GM19025 (cell line): ENCODE measurements around the gene GMPPA.
A peak's percentile ranks its signal among the peaks of the same experiment; 100 is the strongest.

Source experiments
- ATAC-seq: cut with Tn5 transposase; IDR thresholded peaks from one replicate; pipeline ENCODE4 v1.9.1; 2021; ENCODE audit warnings: mild to moderate bottlenecking, low read depth, moderate library complexity; ENCODE audit not compliant: unreplicated experiment

Gene GMPPA

DNA sequence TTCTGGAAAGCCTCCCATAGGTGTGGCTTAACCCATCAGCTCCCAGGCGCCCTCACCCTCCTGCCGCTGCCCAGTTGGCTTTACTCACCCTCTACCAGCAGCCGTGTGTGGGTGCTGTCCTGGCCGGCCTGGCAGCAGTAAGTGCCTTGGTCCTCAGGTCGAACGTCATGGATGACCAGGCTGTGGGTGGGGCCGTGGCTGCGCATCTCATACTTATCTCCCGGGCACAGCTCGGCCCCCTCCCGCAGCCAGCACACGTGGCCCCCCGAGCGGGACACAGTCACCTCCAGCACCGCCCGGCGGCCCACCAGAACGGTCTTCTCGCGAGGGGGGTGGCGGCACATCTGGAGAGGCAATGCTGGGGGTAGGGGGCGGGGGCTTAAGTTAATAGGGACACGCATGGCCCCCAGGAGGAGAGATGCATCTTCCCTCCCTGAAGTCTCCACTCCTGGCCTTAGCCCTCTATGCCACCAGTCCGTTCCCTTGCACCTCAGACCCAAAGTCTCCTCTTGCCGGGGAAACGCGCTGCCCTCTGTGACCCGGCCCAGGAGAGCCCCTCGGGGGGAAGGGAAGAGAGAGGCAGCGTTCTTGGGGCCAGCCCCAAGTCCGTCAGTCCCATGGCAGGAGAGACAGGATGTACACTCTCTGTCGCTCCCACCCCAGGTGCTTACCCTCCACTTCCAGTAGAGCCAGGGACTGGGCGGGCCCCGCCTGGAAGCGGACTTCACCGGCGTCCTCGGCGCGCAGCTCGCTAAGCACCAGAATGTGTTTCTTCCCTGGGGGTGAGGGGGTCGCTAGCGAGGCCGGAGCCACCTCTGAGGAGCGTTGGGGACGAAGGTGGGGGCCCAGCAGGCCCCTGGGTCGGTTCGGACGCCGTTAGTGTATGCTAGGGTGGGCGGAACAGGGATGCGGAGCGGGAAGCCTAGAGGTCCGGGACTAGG lies 53.0 kb downstream of the GMPPA start:
- ATAC-seq, result no peak

DNA sequence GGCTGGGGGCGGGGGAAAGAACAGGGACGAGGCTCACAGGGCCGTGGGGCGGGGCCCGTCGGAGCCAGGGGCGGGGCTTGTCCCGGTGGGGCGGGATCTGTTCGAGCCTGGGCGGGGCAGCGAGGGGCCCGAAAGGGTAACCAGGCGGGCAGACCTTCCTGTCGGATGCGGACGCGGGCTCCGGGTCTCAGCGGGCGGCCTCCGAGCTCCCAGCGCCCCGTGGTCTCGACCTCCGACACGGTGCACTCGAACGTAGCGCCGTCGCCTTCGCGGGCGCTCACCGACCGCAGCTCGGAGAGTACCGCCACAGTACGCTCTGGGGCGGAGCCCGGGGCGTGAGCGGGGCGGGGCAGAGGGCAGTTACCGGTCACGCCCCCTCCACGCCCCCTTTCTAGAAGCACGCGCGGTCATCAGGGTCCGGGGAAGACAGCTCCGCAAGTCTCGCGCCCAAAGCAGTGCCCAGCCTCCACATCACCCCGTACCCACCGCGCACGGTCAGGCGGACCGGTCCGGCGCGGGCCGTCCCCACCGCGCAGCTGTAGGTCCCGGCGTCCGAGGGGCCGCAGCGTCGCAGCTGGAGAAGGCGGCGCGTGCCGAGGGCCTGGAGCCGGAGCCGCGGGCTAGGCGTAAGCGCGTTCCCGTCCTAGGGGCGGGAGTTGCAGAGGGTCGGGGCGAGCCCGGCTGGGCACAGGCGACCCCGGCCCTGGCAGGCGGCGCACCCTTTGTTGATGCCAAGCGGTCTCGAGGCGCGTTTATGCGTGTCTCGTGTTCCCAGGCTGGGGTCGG lies 53.9 kb downstream of the GMPPA start:
- peak; percentile 94 for ATAC-seq

DNA sequence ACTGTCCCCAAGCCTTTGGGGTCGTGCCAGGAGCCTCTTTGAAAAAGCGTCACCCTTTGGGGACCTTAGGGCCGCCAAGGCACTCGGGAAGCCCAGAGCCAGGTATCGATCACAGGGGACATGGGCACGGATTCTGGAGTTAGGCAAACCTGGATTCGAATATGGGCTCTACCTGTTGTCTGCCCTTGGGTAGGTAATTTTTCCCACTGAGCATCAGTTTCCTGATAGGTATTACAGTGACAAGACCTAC lies 54.4 kb downstream of the GMPPA start:
- no peak for ATAC-seq

DNA sequence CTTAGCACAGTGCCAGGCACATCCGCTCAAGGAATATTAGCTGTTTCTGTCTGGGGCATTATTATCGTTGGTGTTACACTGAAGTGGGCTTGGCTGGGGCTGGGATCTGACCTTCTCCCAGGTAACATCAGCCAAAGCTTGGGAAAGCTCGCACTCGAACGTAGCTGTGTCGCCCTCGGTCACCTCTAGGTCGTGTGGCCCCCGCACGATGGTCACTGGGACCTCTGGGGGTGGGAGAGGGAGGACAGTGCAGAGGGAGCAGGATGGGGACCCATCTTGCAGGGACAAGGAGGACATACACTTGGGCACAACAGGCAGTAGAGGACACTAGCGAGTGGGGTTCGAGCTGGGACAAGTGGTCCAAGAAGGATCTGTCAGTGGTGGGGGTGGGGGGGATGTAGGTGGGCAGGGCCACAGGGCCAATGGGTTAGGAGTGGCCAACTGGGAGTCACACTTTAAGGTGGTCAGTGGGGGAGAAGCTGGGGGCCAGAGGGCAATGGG lies 54.8 kb downstream of the GMPPA start:
- ATAC-seq, result no peak

DNA sequence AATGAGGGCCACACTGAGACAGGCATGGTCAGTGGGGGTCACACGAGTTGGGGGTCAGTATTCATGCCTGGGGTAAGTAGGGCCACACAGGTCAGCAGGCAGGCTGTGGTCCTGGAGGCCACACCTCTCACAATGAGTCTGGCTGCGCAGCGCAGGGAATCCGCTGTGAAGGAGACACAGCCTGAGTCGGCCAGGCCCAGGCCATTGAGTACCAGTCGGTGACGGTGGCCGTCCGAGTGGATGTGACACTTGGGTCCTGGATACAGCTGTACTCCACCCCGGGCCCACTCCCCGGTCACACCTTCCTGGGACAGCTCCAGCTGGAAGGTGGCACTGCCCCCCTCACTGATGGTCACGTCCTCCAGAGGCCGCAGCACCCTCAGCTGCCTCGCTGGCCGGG lies 55.7 kb downstream of the GMPPA start:
- ATAC-seq, result no peak

DNA sequence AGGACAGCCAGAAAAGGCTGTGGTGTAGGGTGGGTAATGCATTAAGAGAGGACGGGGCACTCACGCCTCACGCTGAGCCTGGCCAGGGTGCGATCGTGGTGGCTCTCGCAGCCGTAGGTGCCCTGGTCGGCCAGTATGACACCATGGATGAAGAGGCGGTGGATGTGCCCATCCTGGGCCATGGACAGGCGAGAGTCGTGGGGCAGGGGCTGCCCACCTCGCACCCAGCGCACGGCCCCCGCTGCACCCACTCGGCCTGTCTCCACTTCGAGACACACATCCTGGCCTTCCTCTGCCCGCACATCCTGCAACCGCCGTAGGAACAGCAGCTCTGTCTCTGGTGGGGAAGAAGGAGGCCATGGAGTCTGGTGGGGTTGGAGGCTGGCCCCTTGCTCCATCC lies 57.3 kb downstream of the GMPPA start:
- no peak for ATAC-seq

DNA sequence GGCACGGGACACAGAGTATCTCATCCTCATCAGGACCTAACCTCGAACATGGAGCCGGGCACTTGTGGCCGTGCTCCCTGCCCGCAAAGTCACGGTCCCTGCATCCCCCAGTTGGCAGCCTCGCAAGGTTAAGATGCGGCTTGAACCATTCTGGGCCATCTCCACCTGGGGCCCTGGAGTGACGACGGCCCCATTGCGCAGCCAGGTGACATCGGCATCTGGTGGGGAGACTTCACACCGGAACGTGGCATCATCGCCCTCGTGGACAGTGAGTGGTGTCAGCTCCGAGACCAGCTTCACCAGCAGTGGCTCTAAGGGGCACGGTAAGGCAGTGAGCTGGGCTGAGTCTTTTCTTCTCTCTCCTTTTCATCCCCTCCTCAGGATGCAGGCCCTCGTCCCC lies 57.7 kb downstream of the GMPPA start:
- ATAC-seq, result no peak
